Sigmoid colon (tissue), 7 donors: ENCODE data around the gene RCSD1. TPM values are rescaled to one million over a fixed set of nuclear protein-coding genes. Genes with fewer than 3 reads are reported as not detected.
A peak's percentile ranks its signal among the peaks of the same experiment; 100 is the strongest.

Experiments
- DNase-seq: peaks from one replicate; pipeline ENCODE4 v3.0.0-alpha.2; 2019
- H3K27ac ChIP-seq, 4 donors: fragments of 200-600 bp; sonication (generic); one replicate each; pipeline ENCODE4 v1.5.1; 2016 to 2019; ENCODE audit warnings: mild to moderate bottlenecking in 1 of 4
- H3K27me3 ChIP-seq, 3 donors: fragments of 200-600 bp; sonication (generic); one replicate each; pipeline ENCODE4 v1.5.1; 2019; ENCODE audit warnings: mild to moderate bottlenecking in 1 of 3
- H3K36me3 ChIP-seq, 4 donors: fragments of 200-600 bp; sonication (generic); one replicate each; pipeline ENCODE4 v1.5.1; 2016 to 2019
- H3K4me1 ChIP-seq, 4 donors: fragments of 200-600 bp; sonication (generic); one replicate each; pipeline ENCODE4 v1.5.1; 2017 to 2019
- H3K4me3 ChIP-seq, 4 donors: fragments of 200-600 bp; sonication (generic); one replicate each; pipeline ENCODE4 v1.5.1; 2017 to 2019; ENCODE audit warnings: mild to moderate bottlenecking in 2 of 4, moderate library complexity in 1 of 4
- H3K9me3 ChIP-seq, 4 donors: fragments of 200-600 bp in 3 of 4; sonication (generic) in 3 of 4; one replicate each; pipeline versions ENCODE4 v1.5.1 to v1.6.1; 2013 to 2019
- EP300 ChIP-seq, 4 donors: sonication (generic); formaldehyde crosslinking; IDR thresholded peaks; one replicate each; pipeline ENCODE4 v1.6.1; 2017; ENCODE audit warnings: antibody characterized with exemption in 4 of 4
- POLR2A ChIP-seq, 2 donors: fragments of 450-650 bp; IDR thresholded peaks; one replicate each; pipeline ENCODE4 v1.6.1; 2016; ENCODE audit warnings: antibody characterized with exemption in 2 of 2, mild to moderate bottlenecking in 2 of 2, moderate library complexity in 2 of 2
- POLR2AphosphoS5 ChIP-seq, 4 donors: sonication (generic); formaldehyde crosslinking; IDR thresholded peaks; one replicate each; pipeline ENCODE4 v1.6.1; 2017; ENCODE audit warnings: antibody characterized with exemption in 4 of 4
- whole genome bisulfite sequencing, 2 donors: extraction: QIAGEN DNeasy Blood & Tissue Kit; methylation state at CpG; one replicate each; pipeline ENCODE4 v1.1.7; 2013; 5-methylcytosine and 5-hydroxymethylcytosine counted together
- intact Hi-C: fragments of 100-400 bp; cut with DNase I; formaldehyde crosslinking; loops from one replicate; pipeline ENCODE4 v1.15.1; 2023
- polyA plus RNA-seq, 3 donors: library from polyadenylated mRNA; stranded (reverse); fragments of 200-250 nt; gene quantifications; one replicate each; pipeline ENCODE4 v1.2.3, GENCODE V29; 2013
- total RNA-seq, 4 donors: library from RNA; depleted of rRNA; stranded (reverse); fragments of >200 nt; gene quantifications; one replicate each; pipeline ENCODE4 v1.1.0, GENCODE V29; 2016
- TF ChIP-seq, protein P1 (sequence below), 4 experiments: fragments of 450-650 bp in 3 of 4; fragments of 200-600 bp in 1 of 4; IDR thresholded peaks; one replicate each; pipeline ENCODE4 v1.5.1; 2016 to 2019; ENCODE audit warnings: antibody characterized with exemption in 4 of 4, mild to moderate bottlenecking in 3 of 4, moderate library complexity in 2 of 4
- donor health status: healthy with polysubstance abuse.
- donor health status: Bipolar disorder and iron deficiency.
- donor health status: healthy.

RCSD1 gene
- total and polyA plus RNA-seq, 7 donors, result 7.8 to 52.9 (median 9.7) TPM

DNA sequence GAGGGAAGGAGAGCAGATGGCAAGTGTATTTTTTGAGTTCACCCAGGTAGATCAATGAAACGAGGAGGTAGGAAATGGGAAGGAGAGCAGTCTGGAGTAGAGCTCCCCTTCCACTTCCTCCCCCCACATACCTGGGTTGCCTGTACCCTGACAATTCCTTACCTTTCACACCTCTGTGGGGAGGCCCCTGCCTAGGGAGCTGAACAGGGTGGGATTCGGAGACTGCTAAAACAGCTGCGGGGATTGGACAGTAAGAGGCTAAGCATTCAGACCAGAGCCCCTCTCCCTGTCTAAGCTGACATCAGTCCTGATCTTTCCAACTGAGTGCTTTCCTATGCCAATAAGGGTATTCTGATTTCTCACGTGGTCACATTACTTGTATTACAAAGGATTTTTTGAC is 14.5 kb downstream of the RCSD1 start:
- DNase-seq, result no peak
- TF ChIP-seq POLR2A (IDR thresholded peaks at IDR 0.05) (no peak), EP300 (IDR thresholded peaks at IDR 0.05) (no peak), POLR2AphosphoS5 (IDR thresholded peaks at IDR 0.05) (no peak)
- TF ChIP-seq, protein P1, sequence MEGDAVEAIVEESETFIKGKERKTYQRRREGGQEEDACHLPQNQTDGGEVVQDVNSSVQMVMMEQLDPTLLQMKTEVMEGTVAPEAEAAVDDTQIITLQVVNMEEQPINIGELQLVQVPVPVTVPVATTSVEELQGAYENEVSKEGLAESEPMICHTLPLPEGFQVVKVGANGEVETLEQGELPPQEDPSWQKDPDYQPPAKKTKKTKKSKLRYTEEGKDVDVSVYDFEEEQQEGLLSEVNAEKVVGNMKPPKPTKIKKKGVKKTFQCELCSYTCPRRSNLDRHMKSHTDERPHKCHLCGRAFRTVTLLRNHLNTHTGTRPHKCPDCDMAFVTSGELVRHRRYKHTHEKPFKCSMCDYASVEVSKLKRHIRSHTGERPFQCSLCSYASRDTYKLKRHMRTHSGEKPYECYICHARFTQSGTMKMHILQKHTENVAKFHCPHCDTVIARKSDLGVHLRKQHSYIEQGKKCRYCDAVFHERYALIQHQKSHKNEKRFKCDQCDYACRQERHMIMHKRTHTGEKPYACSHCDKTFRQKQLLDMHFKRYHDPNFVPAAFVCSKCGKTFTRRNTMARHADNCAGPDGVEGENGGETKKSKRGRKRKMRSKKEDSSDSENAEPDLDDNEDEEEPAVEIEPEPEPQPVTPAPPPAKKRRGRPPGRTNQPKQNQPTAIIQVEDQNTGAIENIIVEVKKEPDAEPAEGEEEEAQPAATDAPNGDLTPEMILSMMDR (IDR thresholded peaks at IDR 0.05), result no peak
- no peaks in the 10 kb centered on the region for H3K9me3 ChIP-seq
- H3K36me3 ChIP-seq, result no peaks in the 10 kb centered on the region
- intact Hi-C loops, result no loop called here
- H3K27me3 ChIP-seq, result no peaks in the 10 kb centered on the region
- 74 to 80% methylated on average over 4 of the region's 4 CpGs for WGBS, 2 donors
- peaks cover 0 to 23% (median 17%) of the 10 kb centered on the region in 4 donors for H3K4me1 ChIP-seq
- H3K4me3 ChIP-seq, result no peak overlapping the region
- H3K27ac ChIP-seq, result no peak overlapping the region

DNA sequence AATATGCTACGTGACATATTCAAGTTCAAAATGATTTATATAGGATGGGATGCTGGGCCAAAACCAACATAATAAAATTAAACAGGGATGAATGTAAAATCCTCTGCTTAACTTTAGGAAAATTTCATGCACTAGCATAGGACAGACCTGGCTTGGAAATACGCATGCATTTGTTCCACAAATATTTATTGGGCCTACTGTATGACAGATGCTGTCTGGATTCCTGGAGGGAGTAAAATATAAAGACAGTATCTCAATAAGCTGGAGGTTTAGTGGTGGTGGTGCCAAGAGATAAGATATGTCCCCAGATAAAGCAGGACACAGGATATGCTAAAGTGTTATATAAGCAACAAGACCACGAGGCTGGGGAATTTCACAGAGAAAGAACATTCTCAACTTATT is 15.1 kb downstream of the RCSD1 start:
- Histone ChIP-seq H3K36me3 (no peaks in the 10 kb centered on the region), H3K27ac (no peak overlapping the region), H3K4me1 (peaks cover 0 to 23% (median 17%) of the 10 kb centered on the region in 4 donors), H3K4me3 (no peak overlapping the region), H3K9me3 (no peaks in the 10 kb centered on the region), H3K27me3 (no peaks in the 10 kb centered on the region)
- 28 to 47% methylated on average over 3 of the region's 3 CpGs for WGBS, 2 donors
- no peak for DNase-seq
- no peak for TF ChIP-seq EP300 (IDR thresholded peaks at IDR 0.05)
- TF ChIP-seq POLR2AphosphoS5 (IDR thresholded peaks at IDR 0.05), result peak in 2 of 4 donors; percentile 11 to 31
- intact Hi-C loops, result no loop called here

DNA sequence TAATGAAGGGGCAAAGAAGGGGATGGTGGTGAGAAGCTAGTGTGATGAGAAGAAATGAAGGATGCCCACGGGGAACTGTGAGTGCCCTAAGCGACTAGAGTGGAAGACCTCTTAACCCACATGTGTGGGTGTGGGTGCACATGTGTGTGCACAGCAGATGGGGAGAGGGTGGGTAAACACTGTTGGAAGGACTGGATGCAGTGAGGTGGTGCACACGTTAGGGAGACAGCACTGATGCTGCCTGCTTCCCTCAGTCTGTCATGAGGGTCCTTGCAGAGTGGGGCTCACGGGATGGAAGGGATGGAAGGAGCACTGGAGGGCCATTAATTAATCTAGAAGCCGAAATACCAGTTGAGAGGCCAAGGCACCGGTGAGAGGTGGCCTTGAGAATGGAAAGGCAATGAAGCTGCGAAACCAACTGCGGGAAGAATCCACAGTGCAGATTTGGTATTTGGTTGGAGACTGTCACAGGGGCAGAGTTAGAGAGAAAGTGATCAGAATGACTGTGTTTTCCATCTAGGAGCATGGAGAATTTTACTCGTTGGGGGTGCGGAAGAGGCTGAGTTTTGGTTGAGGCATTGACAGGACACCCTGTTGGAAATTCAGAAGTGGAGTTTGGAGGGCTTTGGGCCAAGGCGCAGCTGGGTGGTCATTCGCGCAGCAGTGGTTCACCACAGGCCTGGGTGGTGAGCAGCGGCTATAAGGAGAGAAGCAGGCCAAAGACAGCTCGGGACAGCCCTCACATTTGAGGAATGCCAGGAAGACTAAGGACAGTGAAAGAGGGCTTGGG is 15.8 kb downstream of the RCSD1 start:
- WGBS, 2 donors, result 78 to 88% methylated on average over 15 of the region's 15 CpGs
- no peak for DNase-seq
- no peaks in the 10 kb centered on the region for H3K9me3 ChIP-seq
- no peak overlapping the region for H3K4me3 ChIP-seq
- intact Hi-C loops, result no loop called here
- no peaks in the 10 kb centered on the region for H3K36me3 ChIP-seq
- no peaks in the 10 kb centered on the region for H3K27me3 ChIP-seq
- peaks cover 0 to 23% (median 17%) of the 10 kb centered on the region in 4 donors for H3K4me1 ChIP-seq
- no peak overlapping the region for H3K27ac ChIP-seq
- TF ChIP-seq EP300 (IDR thresholded peaks at IDR 0.05) (no peak), POLR2A (IDR thresholded peaks at IDR 0.05) (no peak), POLR2AphosphoS5 (IDR thresholded peaks at IDR 0.05) (no peak)
- TF ChIP-seq, protein P1 (IDR thresholded peaks at IDR 0.05), result no peak

DNA sequence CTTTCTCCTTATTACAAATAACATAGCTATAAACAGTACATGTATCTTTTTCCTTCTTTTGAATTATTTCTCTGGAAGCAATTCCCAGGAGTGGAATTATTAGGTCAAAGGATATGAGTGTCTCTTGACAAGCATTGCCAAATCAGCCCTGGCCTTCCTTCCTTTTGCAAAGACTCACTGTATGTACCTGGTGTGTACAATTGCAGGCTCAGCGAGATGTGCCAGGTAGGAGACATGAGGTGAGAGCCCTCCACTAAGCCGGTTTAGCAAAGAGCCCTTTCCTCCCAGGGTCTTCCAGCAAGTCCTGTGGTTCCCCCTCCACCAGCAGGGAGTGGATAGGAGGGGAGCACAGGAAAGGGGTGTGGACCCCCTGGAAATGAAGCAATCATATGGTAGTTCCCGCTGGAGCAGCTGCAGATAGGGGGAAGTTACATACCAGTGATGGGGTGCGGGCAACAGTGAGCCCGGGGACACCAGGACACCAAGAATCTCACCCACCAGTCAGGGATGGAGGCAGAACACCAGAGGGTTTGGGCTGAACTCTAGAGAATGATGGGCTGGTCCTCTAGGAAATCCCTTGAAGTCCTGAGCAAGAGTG is 18.3 kb downstream of the RCSD1 start:
- no peaks in the 10 kb centered on the region for H3K9me3 ChIP-seq
- WGBS, 2 donors, result 79 to 96% methylated on average over 5 of the region's 5 CpGs
- peak; percentile 69 for DNase-seq
- H3K4me3 ChIP-seq, result no peak overlapping the region
- intact Hi-C loops, result no loop called here
- peaks cover 0 to 23% (median 17%) of the 10 kb centered on the region in 4 donors for H3K4me1 ChIP-seq
- H3K36me3 ChIP-seq, result no peaks in the 10 kb centered on the region
- H3K27ac ChIP-seq, result peak overlapping the region in 1 of 4 donors; percentile 11
- no peak for TF ChIP-seq POLR2A (IDR thresholded peaks at IDR 0.05)
- no peak for TF ChIP-seq POLR2AphosphoS5 (IDR thresholded peaks at IDR 0.05)
- no peak for TF ChIP-seq EP300 (IDR thresholded peaks at IDR 0.05)
- TF ChIP-seq, protein P1 (IDR thresholded peaks at IDR 0.05), result no peak
- no peaks in the 10 kb centered on the region for H3K27me3 ChIP-seq

DNA sequence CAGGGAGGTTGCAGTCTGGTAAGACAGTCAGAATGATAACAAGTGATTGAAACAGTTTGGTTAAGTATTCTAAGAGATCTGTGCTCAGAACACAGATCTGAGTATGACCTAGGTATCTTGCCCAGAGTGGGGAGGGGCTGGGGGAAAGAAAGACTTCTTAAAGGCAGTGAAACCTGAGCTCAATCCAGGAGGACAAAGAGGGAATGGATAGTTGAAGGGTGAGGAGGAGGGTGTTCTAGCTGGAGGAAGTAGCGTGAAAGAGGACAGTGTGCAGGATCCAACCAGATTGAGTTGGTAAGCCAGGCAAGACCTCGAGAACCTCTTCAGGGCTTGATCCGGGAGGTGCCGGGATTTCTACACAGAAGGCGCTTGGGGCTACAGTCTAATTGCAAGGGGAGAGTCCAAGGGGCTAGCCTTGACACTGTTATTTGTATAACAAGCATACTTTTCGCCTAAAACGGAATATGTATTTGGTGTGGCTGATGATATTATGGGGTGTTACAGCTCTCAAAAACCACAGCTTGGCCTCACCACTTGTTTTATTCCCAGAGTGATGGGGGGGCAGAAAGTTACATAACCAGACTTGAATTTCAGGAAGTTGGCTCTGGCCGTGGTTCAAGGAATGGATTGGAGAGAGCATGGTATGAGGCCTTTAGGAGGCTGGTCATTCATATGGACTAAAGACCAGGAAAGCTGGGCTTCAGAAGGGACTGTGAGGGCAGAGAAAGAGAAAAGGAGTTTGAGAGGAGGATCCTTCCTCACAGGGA is 19.1 kb downstream of the RCSD1 start:
- TF ChIP-seq, protein P1 (IDR thresholded peaks at IDR 0.05), result no peak
- TF ChIP-seq EP300 (IDR thresholded peaks at IDR 0.05), result no peak
- no peak for TF ChIP-seq POLR2AphosphoS5 (IDR thresholded peaks at IDR 0.05)
- TF ChIP-seq POLR2A (IDR thresholded peaks at IDR 0.05), result no peak
- 65 to 82% methylated on average over 8 of the region's 8 CpGs for WGBS, 2 donors
- Histone ChIP-seq H3K9me3 (no peaks in the 10 kb centered on the region), H3K4me1 (peaks cover 0 to 23% (median 17%) of the 10 kb centered on the region in 4 donors), H3K27ac (peak overlapping the region in 1 of 4 donors; percentile 34), H3K36me3 (no peaks in the 10 kb centered on the region), H3K4me3 (no peak overlapping the region), H3K27me3 (no peaks in the 10 kb centered on the region)
- no peak for DNase-seq
- intact Hi-C loops, result no loop called here
